AG04450 (cell line): ENCODE measurements around the gene LOXL3. TPM values are rescaled to one million over a fixed set of nuclear protein-coding genes. Genes with fewer than 3 reads are reported as not detected.
A peak's percentile ranks its signal among the peaks of the same experiment; 100 is the strongest.

Experiments used
- CTCF ChIA-PET: fragments of 300-600, 350-600 bp; formaldehyde crosslinking; extraction: SDS; loops from one replicate; lab custom pipeline; 2022; ENCODE audit warnings: antibody characterized with exemption, inconsistent platforms; lab: Charles Lee
- POLR2A ChIA-PET: fragments of 350-600 bp; formaldehyde crosslinking; extraction: SDS; loops from one replicate; lab custom pipeline; 2021; ENCODE audit warnings: antibody characterized with exemption, inconsistent platforms; lab: Yijun Ruan, JAX
- DNase-seq: peaks from one replicate; pipeline ENCODE4 v3.0.0-alpha.2; 2011; ENCODE audit warnings: low read depth, low spot score
- H3K27ac ChIP-seq: one replicate; pipeline ENCODE4 v1.5.1; 2012; ENCODE audit warnings: low read depth, low read length, control low read depth
- H3K27me3 ChIP-seq: one replicate; pipeline ENCODE4 v1.6.0; 2012; ENCODE audit warnings: low read length; ENCODE audit not compliant: control insufficient read depth, insufficient read depth
- H3K4me3 ChIP-seq: 2 replicates; pipeline ENCODE4 v1.5.1; 2011; ENCODE audit warnings: mild to moderate bottlenecking, low read depth, low read length, control low read depth
- H3K9me3 ChIP-seq: 2 replicates; pipeline ENCODE4 v1.5.1; 2012; ENCODE audit warnings: low read length; ENCODE audit not compliant: control insufficient read depth, insufficient read depth
- polyA plus RNA-seq: library from polyadenylated mRNA; depleted of rRNA; stranded (reverse); fragments of >200 nt; gene quantifications from 2 replicates; pipeline ENCODE4 v1.2.3, GENCODE V29; 2011
- TF ChIP-seq, protein P1 (sequence below): IDR thresholded peaks from 2 replicates; pipeline ENCODE4 v1.5.1; 2011; ENCODE audit warnings: low read depth, low read length, control low read depth, inconsistent platforms

LOXL3 gene
- polyA plus RNA-seq, 1 experiment = 41.1 TPM

GRCh38 chr2:74510272-74510671 is 43.5 kb downstream of the LOXL3 start:
- POLR2A ChIA-PET = interaction anchor here (0.5 to 0.8 kb wide), 2 partner anchors 16 kb away, joined by 6 to 8 read pairs; partner anchors contain the start of gene DQX1
- no peak for DNase-seq
- TF ChIP-seq, protein P1, sequence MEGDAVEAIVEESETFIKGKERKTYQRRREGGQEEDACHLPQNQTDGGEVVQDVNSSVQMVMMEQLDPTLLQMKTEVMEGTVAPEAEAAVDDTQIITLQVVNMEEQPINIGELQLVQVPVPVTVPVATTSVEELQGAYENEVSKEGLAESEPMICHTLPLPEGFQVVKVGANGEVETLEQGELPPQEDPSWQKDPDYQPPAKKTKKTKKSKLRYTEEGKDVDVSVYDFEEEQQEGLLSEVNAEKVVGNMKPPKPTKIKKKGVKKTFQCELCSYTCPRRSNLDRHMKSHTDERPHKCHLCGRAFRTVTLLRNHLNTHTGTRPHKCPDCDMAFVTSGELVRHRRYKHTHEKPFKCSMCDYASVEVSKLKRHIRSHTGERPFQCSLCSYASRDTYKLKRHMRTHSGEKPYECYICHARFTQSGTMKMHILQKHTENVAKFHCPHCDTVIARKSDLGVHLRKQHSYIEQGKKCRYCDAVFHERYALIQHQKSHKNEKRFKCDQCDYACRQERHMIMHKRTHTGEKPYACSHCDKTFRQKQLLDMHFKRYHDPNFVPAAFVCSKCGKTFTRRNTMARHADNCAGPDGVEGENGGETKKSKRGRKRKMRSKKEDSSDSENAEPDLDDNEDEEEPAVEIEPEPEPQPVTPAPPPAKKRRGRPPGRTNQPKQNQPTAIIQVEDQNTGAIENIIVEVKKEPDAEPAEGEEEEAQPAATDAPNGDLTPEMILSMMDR = no peak

DNA sequence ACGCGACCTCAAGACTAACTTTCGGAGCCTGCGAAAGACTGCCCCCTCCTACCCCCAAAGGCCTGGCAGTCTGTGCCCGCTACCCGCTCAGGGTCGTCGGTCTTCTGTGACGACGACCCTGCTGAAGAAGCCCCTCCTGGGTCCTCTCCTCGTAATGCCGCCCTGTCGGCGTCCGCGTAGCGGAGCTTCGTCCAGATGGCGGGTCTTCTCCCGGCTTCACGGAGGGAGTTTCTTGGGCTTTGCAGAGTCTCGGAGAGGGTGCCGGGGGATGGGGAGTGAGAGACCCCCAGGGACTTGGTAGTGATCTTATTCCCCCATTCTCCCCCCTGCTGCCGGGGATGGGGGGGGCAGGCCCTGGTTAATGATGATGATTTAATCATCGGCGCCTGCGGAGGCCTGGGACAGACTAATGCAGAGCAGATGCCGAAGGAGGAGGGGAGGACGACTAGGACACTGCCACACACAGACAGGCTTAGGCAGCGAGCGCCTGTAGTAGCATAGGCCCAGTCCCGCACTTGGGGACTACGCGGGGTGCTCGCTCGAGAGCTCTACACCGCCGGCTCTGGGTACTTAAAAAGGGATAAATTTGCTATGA is 45.7 kb downstream of the LOXL3 start:
- TF ChIP-seq, protein P1 = no peak
- DNase-seq = no peak
- ChIA-PET POLR2A (interaction anchor here (0.7 kb wide), 1 partner anchor 50 kb away, joined by 3 read pairs; the partner anchor contains the start of gene WBP1), CTCF (interaction anchor here (1.1 kb wide), 1 partner anchor 12 kb away, joined by 5 read pairs; no protein-coding TSS in a partner anchor)
- Histone ChIP-seq H3K27me3 (peaks cover 25% of the 10 kb centered on the region), H3K4me3 (peak overlapping the region; percentile 100), H3K27ac (peak overlapping the region; percentile 99), H3K9me3 (peaks cover 5% of the 10 kb centered on the region; the same call in 1 of the 2 replicates)

More at GRCh38 chr2:74510272-74510671, 43.5 kb downstream of the LOXL3 start:
- Histone ChIP-seq H3K27ac (no peak overlapping the region), H3K4me3 (no peak overlapping the region), H3K9me3 (peaks cover 6% of the 10 kb centered on the region; the same call in 1 of the 2 replicates), H3K27me3 (peaks cover 46% of the 10 kb centered on the region)
- CTCF ChIA-PET = no interaction called here

GRCh38 chr2:74507145-74507925 is 46.4 kb downstream of the LOXL3 start, which contains the start of gene PCGF1:
Gene PCGF1, minus strand, starts transcription at chr2:74507695. Its CDS starts 27 bp downstream, at chr2:74507668.
- TF ChIP-seq, protein P1 = peak; percentile 47
- POLR2A ChIA-PET = interaction anchor here (0.7 to 1.0 kb wide), 2 partner anchors 49 to 115 kb away, joined by 3 read pairs; partner anchors contain the start of gene WBP1
- Histone ChIP-seq H3K9me3 (no peaks in the 10 kb centered on the region; the same call in 1 of the 2 replicates), H3K4me3 (peak within 1 kb of the TSS; percentile 100), H3K27ac (peak within 1 kb of the TSS; percentile 99), H3K27me3 (peaks cover 22% of the 10 kb centered on the region)
- DNase-seq = peak; percentile 92
- CTCF ChIA-PET = interaction anchor here (1.1 to 1.4 kb wide), 3 partner anchors 13 to 81 kb away, joined by 4 to 7 read pairs (median 5); no protein-coding TSS in a partner anchor

GRCh38 chr2:74505448-74506246 is 48.1 kb downstream of the LOXL3 start:
- DNase-seq = no peak
- TF ChIP-seq, protein P1 = no peak
- POLR2A ChIA-PET = interaction anchor here (0.6 to 2.7 kb wide), 2 partner anchors 23 to 68 kb away, joined by 3 to 8 read pairs; partner anchors contain the start of genes CCDC142 and TTC31

More at GRCh38 chr2:74505448-74506246, 48.1 kb downstream of the LOXL3 start:
- no peak overlapping the region for H3K27ac ChIP-seq
- H3K27me3 ChIP-seq = peaks cover 15% of the 10 kb centered on the region
- H3K4me3 ChIP-seq = peak overlapping the region; percentile 35
- H3K9me3 ChIP-seq = no peaks in the 10 kb centered on the region; the same call in 1 of the 2 replicates
- CTCF ChIA-PET = interaction anchor here (1.4 to 2.7 kb wide), 2 partner anchors 23 to 79 kb away, joined by 4 to 11 read pairs; partner anchors contain the start of genes CCDC142 and TTC31
